CD4-positive, alpha-beta T cell treated with Interferon alpha-2 for 1 hour (primary cell): ENCODE measurements around the gene CYP20A1.
"Not testable (repeated sequence)": the region's sequence is repeated elsewhere in the genome, so short reads cannot be mapped to it uniquely, and the experiment has no call there.

ENCODE experiments used
- DNase-seq, 2 donors: peaks; one replicate each; pipeline ENCODE4 v3.0.0-alpha.2; 2020 to 2022

CYP20A1 gene

GRCh38 chr2:203238704-203239526 is at the start of gene CYP20A1:
Gene CYP20A1, plus strand, starts transcription at chr2:203239018. Its CDS starts 45 bp downstream, at chr2:203239063.
- peak; percentile 95 to 97 for DNase-seq

- not testable (repeated sequence) for DNase-seq
Measured at GRCh38 chr2:203190547-203190946, 48.3 kb upstream of the CYP20A1 start.

GRCh38 chr2:203191026-203191425 is 47.8 kb upstream of the CYP20A1 start:
- DNase-seq: not testable (repeated sequence)

GRCh38 chr2:203191961-203192360 is 46.9 kb upstream of the CYP20A1 start:
- no peak for DNase-seq

GRCh38 chr2:203195331-203196036 is 43.3 kb upstream of the CYP20A1 start:
- no peak for DNase-seq

- DNase-seq: no peak
Measured at GRCh38 chr2:203200866-203201265, 38.0 kb upstream of the CYP20A1 start.

- DNase-seq: no peak
Measured at GRCh38 chr2:203201426-203201825, 37.4 kb upstream of the CYP20A1 start.

- DNase-seq: no peak
Measured at GRCh38 chr2:203209538-203209937, 29.3 kb upstream of the CYP20A1 start.

- DNase-seq: peak; percentile 23 to 54
Measured at GRCh38 chr2:203225423-203226039, 13.3 kb upstream of the CYP20A1 start.

GRCh38 chr2:203229674-203230073 is 9.1 kb upstream of the CYP20A1 start:
- DNase-seq: not testable (repeated sequence)

- no peak for DNase-seq
Measured at GRCh38 chr2:203237346-203238238, 1.2 kb upstream of the CYP20A1 start.

- DNase-seq: no peak
Measured at GRCh38 chr2:203238292-203238703, 520 bp upstream of the CYP20A1 start.

- no peak for DNase-seq
Measured at GRCh38 chr2:203240491-203240890, 1.7 kb downstream of the CYP20A1 start.

GRCh38 chr2:203242518-203242917 is 3.7 kb downstream of the CYP20A1 start:
- DNase-seq: no peak

GRCh38 chr2:203246646-203247045 is 7.8 kb downstream of the CYP20A1 start:
- no peak for DNase-seq

GRCh38 chr2:203252818-203253217 is 14.0 kb downstream of the CYP20A1 start:
- DNase-seq: no peak

- DNase-seq: not testable (repeated sequence)
Measured at GRCh38 chr2:203253422-203254095, 14.7 kb downstream of the CYP20A1 start.

- DNase-seq: no peak
Measured at GRCh38 chr2:203261326-203262159, 22.7 kb downstream of the CYP20A1 start.

- DNase-seq: no peak
Measured at GRCh38 chr2:203279288-203279687, 40.5 kb downstream of the CYP20A1 start.

GRCh38 chr2:203280428-203281064 is 41.7 kb downstream of the CYP20A1 start:
- DNase-seq: no peak
